ENCODE measurements around the gene CTDSPL. TPM values are rescaled to one million over a fixed set of nuclear protein-coding genes. Genes with fewer than 3 reads are reported as not detected.

The CTDSPL gene
- total and polyA plus RNA-seq, 2 of the 8 experiments (the other 6 are each of a cell fraction or from before 2014, with no cell fraction given): 20.3 to 42.2 TPM

DNA sequence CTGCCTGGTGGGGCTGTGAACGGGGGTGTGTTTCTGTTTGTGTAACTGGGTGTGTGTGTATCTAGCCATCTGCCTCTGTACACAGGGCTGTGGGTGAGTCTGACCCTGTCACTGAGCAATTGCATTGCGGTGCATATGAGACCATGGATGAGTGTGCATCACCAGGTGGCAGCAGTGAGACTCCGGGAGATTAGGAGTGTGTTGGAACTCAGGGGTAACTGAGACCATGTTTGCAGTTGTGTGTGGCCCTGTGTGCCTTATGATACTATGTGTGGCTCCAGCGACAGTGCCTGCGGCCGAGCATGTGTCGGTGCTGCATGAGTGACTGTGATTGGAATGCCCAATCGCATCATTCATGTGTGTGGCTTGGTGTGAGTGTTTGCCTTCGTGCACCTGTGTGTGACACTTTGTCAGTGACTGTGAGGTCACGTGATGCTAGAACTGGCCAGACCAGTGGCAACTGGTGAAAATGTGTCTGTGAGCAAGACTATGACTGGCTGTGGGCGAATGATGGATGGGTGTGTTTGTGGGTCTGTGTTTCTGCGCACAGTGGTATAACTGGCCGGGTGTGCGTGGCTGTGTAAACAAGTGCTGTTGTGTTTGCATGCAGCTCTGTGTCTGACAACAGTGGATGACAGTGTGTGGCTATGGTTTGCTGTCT is 142.9 kb downstream of the CTDSPL start:
- H2AFZ ChIP-seq (ENCODE audit: low read length): no peak overlapping the region
- H4K20me1 ChIP-seq (replicated peaks in 1 of 2; ENCODE audit: control insufficient read depth in 1 of 2, insufficient read depth in 2 of 2, low read length in 2 of 2): peaks cover 0 to 6% of the 10 kb centered on the region in 2 experiments
- no peak overlapping the region for H3K4ac ChIP-seq (replicated peaks; ENCODE audit: insufficient read length, low read depth, low read length)
- no peaks in the 10 kb centered on the region for H3K79me2 ChIP-seq (ENCODE audit: control insufficient read depth in 1 of 2, insufficient read depth in 2 of 2, low read length in 2 of 2)
- FAIRE-seq (no peak), DNase-seq (ENCODE audit: low read depth in 1 of 2, low spot score in 2 of 2) (peak in 1 of 2 experiments; percentile 70)
- no peaks in the 10 kb centered on the region for H3K23me2 ChIP-seq (ENCODE audit: low read depth, low read length)
- H3K4me1 ChIP-seq (replicated peaks in 1 of 4; ENCODE audit: control insufficient read depth in 3 of 4, insufficient read depth in 4 of 4, low read length in 3 of 4): no peaks in the 10 kb centered on the region
- TF ChIP-seq RAD21 (IDR thresholded peaks at IDR 0.05 in 1 of 2, conservative IDR thresholded peaks at IDR 0.05 in 1 of 2; ENCODE audit: low read depth in 2 of 2, low read length in 2 of 2) (peak; percentile 53 to 58), BACH1 (IDR thresholded peaks at IDR 0.05; ENCODE audit: low read length) (no peak)
- TF ChIP-seq, protein P1, sequence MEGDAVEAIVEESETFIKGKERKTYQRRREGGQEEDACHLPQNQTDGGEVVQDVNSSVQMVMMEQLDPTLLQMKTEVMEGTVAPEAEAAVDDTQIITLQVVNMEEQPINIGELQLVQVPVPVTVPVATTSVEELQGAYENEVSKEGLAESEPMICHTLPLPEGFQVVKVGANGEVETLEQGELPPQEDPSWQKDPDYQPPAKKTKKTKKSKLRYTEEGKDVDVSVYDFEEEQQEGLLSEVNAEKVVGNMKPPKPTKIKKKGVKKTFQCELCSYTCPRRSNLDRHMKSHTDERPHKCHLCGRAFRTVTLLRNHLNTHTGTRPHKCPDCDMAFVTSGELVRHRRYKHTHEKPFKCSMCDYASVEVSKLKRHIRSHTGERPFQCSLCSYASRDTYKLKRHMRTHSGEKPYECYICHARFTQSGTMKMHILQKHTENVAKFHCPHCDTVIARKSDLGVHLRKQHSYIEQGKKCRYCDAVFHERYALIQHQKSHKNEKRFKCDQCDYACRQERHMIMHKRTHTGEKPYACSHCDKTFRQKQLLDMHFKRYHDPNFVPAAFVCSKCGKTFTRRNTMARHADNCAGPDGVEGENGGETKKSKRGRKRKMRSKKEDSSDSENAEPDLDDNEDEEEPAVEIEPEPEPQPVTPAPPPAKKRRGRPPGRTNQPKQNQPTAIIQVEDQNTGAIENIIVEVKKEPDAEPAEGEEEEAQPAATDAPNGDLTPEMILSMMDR (IDR thresholded peaks at IDR 0.05; ENCODE audit: control extremely low read depth in 1 of 3, insufficient read depth in 1 of 3, low read depth in 1 of 3, low read length in 3 of 3): peak in 2 of 3 experiments; percentile 59 to 79; a peak in 3 of 4 replicates
- no peaks in the 10 kb centered on the region for H3K9me3 ChIP-seq (ENCODE audit: insufficient read depth in 2 of 2, low read depth in 1 of 2, low read length in 1 of 2)
- no peak overlapping the region for H3K18ac ChIP-seq (ENCODE audit: extremely low read depth, low read length)
- H3K9ac ChIP-seq (replicated peaks in 1 of 4; ENCODE audit: extremely low read depth in 1 of 4, low read depth in 3 of 4, low read length in 3 of 4): no peak overlapping the region
- no peak overlapping the region for H4K5ac ChIP-seq (ENCODE audit: insufficient read length, low read depth, low read length)
- no peak overlapping the region for H3K14ac ChIP-seq (ENCODE audit: insufficient read length)
- H2BK15ac ChIP-seq (ENCODE audit: low read length): 0 out of 2 replicates have a peak overlapping the region, but pooled peaks have one; percentile 34
- H3K23ac ChIP-seq (ENCODE audit: insufficient read length): no peak overlapping the region
- no peak overlapping the region for H2BK20ac ChIP-seq (ENCODE audit: low read length)
- ChIA-PET CTCF (ENCODE audit: partially characterized antibody) (interaction anchor here (0.7 to 5.3 kb wide), 43 partner anchors 8 to 658 kb away, joined by 3 to 75 read pairs (median 4); partner anchors contain the start of genes DLEC1, SLC22A14 and VILL), POLR2A (ENCODE audit: partially characterized antibody) (interaction anchor here (0.6 to 0.7 kb wide), 2 partner anchors 35 to 163 kb away, joined by 3 to 4 read pairs; partner anchors contain the start of gene DLEC1)
- no peak overlapping the region for H2AK5ac ChIP-seq (ENCODE audit: low read depth, low read length)
- H3K4me2 ChIP-seq (ENCODE audit: insufficient read depth in 1 of 2, low read depth in 2 of 2, low read length in 2 of 2): no peak overlapping the region
- H3K27me3 ChIP-seq (replicated peaks in 1 of 4; ENCODE audit: control insufficient read depth in 3 of 4, extremely low read depth in 1 of 4, insufficient read depth in 3 of 4, low read length in 3 of 4): no peaks in the 10 kb centered on the region
- H4K8ac ChIP-seq (ENCODE audit: extremely low read depth, insufficient read depth, low read length): no peak overlapping the region
- no peak overlapping the region for H2BK12ac ChIP-seq (ENCODE audit: low read depth, low read length)
- no peak overlapping the region for H3K27ac ChIP-seq (ENCODE audit: low read depth, low read length)
- peaks cover 0 to 2% (median under 1%) of the 10 kb centered on the region in 4 experiments; a peak in 1 of 8 replicates for H3K36me3 ChIP-seq (ENCODE audit: control insufficient read depth in 2 of 4, insufficient read depth in 4 of 4, low read length in 3 of 4)
- H3K79me1 ChIP-seq (ENCODE audit: low read depth, low read length): no peaks in the 10 kb centered on the region
- H2BK5ac ChIP-seq (ENCODE audit: low read depth, low read length): 0 out of 2 replicates have a peak overlapping the region, but pooled peaks have one; percentile 8
- H4K91ac ChIP-seq (replicated peaks; ENCODE audit: insufficient read length, low read length): no peak overlapping the region
- H3K4me3 ChIP-seq (ENCODE audit: extremely low read depth in 1 of 4, insufficient read depth in 2 of 4, low read depth in 3 of 4, low read length in 4 of 4): no peak overlapping the region
- H3K56ac ChIP-seq (replicated peaks; ENCODE audit: insufficient read length, low read depth, low read length): no peak overlapping the region
- no peak overlapping the region for H2BK120ac ChIP-seq (replicated peaks; ENCODE audit: low read depth, low read length)
- WGBS, 2 experiments (ENCODE audit: extremely low coverage in 1 of 2, insufficient coverage in 1 of 2, insufficient read length in 1 of 2, insufficient replicate concordance in 2 of 2, low coverage in 1 of 2, low lambda C conversion rate in 2 of 2, missing lambda C conversion rate in 1 of 2): 86% methylated on average over 14 of the region's 14 CpGs; no CpG with 5 or more reads in 1 of the 2 experiments
